Aorta (tissue), 5 donors: ENCODE measurements around the gene PPP1R7. TPM values are rescaled to one million over a fixed set of nuclear protein-coding genes. Genes with fewer than 3 reads are reported as not detected.
A peak's percentile ranks its signal among the peaks of the same experiment; 100 is the strongest.
"Not testable (repeated sequence)": the region's sequence is repeated elsewhere in the genome, so short reads cannot be mapped to it uniquely, and the experiment has no call there.

Experiments
- ATAC-seq: fragments of 200-7000 bp; cut with Tn5 transposase; one replicate; pipeline ENCODE4 v1.9.1; 2022; ENCODE audit warnings: moderate library complexity; ENCODE audit not compliant: low FRiP score
- DNase-seq, 2 donors: peaks; one replicate each; pipeline ENCODE4 v3.0.0-alpha.2; 2020
- H3K27ac ChIP-seq, 2 donors: one replicate each; pipeline ENCODE4 v1.5.1; 2013; ENCODE audit warnings: low read length in 2 of 2, mild to moderate bottlenecking in 2 of 2, moderate library complexity in 2 of 2, control low read depth in 1 of 2, inconsistent platforms in 1 of 2, low read depth in 1 of 2
- H3K27me3 ChIP-seq, 2 donors: one replicate each; pipeline ENCODE4 v1.6.1; 2013; ENCODE audit warnings: control low read depth in 1 of 2, low read length in 1 of 2, mild to moderate bottlenecking in 1 of 2, moderate library complexity in 1 of 2; ENCODE audit not compliant: insufficient read depth in 2 of 2, control insufficient read depth in 1 of 2
- H3K36me3 ChIP-seq, 2 donors: one replicate each; pipeline ENCODE4 v1.6.1; 2013; ENCODE audit warnings: control low read depth in 1 of 2, low read length in 1 of 2, mild to moderate bottlenecking in 1 of 2; ENCODE audit not compliant: insufficient read depth in 2 of 2, control insufficient read depth in 1 of 2
- H3K4me1 ChIP-seq, 2 donors: one replicate each; pipeline ENCODE4 v1.6.1; 2013; ENCODE audit warnings: low read length in 2 of 2, control low read depth in 1 of 2, mild to moderate bottlenecking in 1 of 2, moderate library complexity in 1 of 2; ENCODE audit not compliant: insufficient read depth in 2 of 2, control insufficient read depth in 1 of 2
- H3K4me3 ChIP-seq, 2 donors: one replicate each; pipeline ENCODE4 v1.5.1; 2013; ENCODE audit warnings: low read length in 2 of 2, control low read depth in 1 of 2, mild to moderate bottlenecking in 1 of 2
- H3K9me3 ChIP-seq: one replicate; pipeline ENCODE4 v1.6.1; 2013; ENCODE audit warnings: mild to moderate bottlenecking, low read length; ENCODE audit not compliant: control insufficient read depth
- WGBS, 2 donors: extraction: QIAGEN DNeasy Blood & Tissue Kit; methylation state at CpG; one replicate each; pipeline ENCODE4 v1.1.7; 2013; 5-methylcytosine and 5-hydroxymethylcytosine counted together
- intact Hi-C, 2 donors: fragments of 100-400 bp; cut with DNase I; formaldehyde crosslinking; loops; one replicate each; pipeline versions ENCODE4 v1.14.2 to v1.15.0; 2022
- long read RNA-seq, 2 donors: library from polyadenylated mRNA; unstranded; transcript quantifications; one replicate each; pipeline ENCODE4 v2.0.0, GENCODE V29; 2020 to 2021
- polyA plus RNA-seq, 2 donors: library from polyadenylated mRNA; stranded (reverse); fragments of 200-250 nt; gene quantifications; one replicate each; pipeline ENCODE4 v1.2.3, GENCODE V29; 2013
- total RNA-seq, 2 donors: library from RNA; stranded (reverse); fragmentation: NEBNext Ultra II Directional; extraction: Animal tissue kit (Norgen Biotek cat#: 25700); gene quantifications; one replicate each; pipeline ENCODE4 v1.2.1, GENCODE V29; 2021
- donor health status: healthy with polysubstance abuse.
- donor health status: Bipolar disorder and iron deficiency.
- donor health status: DM: no; HTN: no; CAD: no.
- donor health status: DM: no; HTN: no; CAD: no.
- donor health status: DM: yes; HTN: yes; CAD: no.

Gene PPP1R7
- total RNA-seq (10 to 100 TPM; 41.1 to 46.1 TPM), polyA plus RNA-seq (10 to 100 TPM; 74.0 to 83.4 TPM)
- long read RNA-seq, donor 1, transcript PPP1R7-202 (9 exons, 1,954 nt) = minor isoform, 8 of 96 reads
- long read RNA-seq, donor 1, transcript PPP1R7-201 (10 exons, 2,386 nt) = major isoform, 55 of 96 reads
- long read RNA-seq, donor 1, transcript PPP1R7-206 (9 exons, 965 nt) = minor isoform, 12 of 96 reads
- long read RNA-seq, donor 1, partial matches to known transcripts = 10 of 96 reads
- long read RNA-seq, donor 1, other reads (novel, unspliced or antisense) = 9 of 96 reads
- long read RNA-seq, donor 2, transcript PPP1R7-201 (10 exons, 2,386 nt) = major isoform, 10 of 24 reads
- long read RNA-seq, donor 2, partial matches to known transcripts = 4 of 24 reads
- long read RNA-seq, donor 2, other reads (novel, unspliced or antisense) = 3 of 24 reads

GRCh38 chr2:241149925-241150659, at the start of gene PPP1R7:
Gene PPP1R7 (plus strand): TSS chr2:241150467. CDS start chr2:241150496, 29 bp downstream.
- intact Hi-C loops = loop anchor here in 1 of 2 donors (5.0 kb wide), 1 partner anchor 48 kb away; the partner anchor contains the start of gene MTERF4
- no peaks in the 10 kb centered on the region for H3K36me3 ChIP-seq
- H3K4me1 ChIP-seq = no peaks in the 10 kb centered on the region
- H3K9me3 ChIP-seq = no peaks in the 10 kb centered on the region
- ATAC-seq (peak; percentile 98), DNase-seq (peak; percentile 97 to 98)
- WGBS, 2 donors = 0 to 1% methylated on average over 65 to 73 of the region's 73 CpGs
- peak within 1 kb of the TSS in 1 of 2 donors; percentile 58 for H3K27ac ChIP-seq
- peak within 1 kb of the TSS; percentile 61 to 86 for H3K4me3 ChIP-seq
- no peaks in the 10 kb centered on the region for H3K27me3 ChIP-seq

GRCh38 chr2:241102239-241102803, 47.9 kb upstream of the PPP1R7 start, which contains the start of gene MTERF4:
Gene MTERF4 (minus strand): TSS chr2:241102287. CDS start chr2:241102273, 14 bp downstream.
- peak; percentile 96 for ATAC-seq
- Histone ChIP-seq H3K4me1 (peaks cover 0 to 3% of the 10 kb centered on the region in 2 donors), H3K27ac (peak within 1 kb of the TSS; percentile 1 to 94), H3K27me3 (no peaks in the 10 kb centered on the region), H3K9me3 (no peaks in the 10 kb centered on the region), H3K36me3 (peaks cover 2 to 3% of the 10 kb centered on the region in 2 donors), H3K4me3 (peak within 1 kb of the TSS; percentile 54 to 99)
- intact Hi-C loops = loop anchor here in 1 of 2 donors (5.0 kb wide), 1 partner anchor 45 kb away; the partner anchor contains the start of gene PASK
- peak; percentile 90 to 95 for DNase-seq
- 0 to 1% methylated on average over 56 of the region's 56 CpGs for WGBS, 2 donors

GRCh38 chr2:241103176-241103595, 47.1 kb upstream of the PPP1R7 start:
- DNase-seq (no peak), ATAC-seq (no peak)
- H3K27ac ChIP-seq = no peak overlapping the region
- peaks cover 0 to 3% of the 10 kb centered on the region in 2 donors for H3K4me1 ChIP-seq
- intact Hi-C loops = loop anchor here in 1 of 2 donors (5.0 kb wide), 1 partner anchor 44 kb away; the partner anchor contains the start of gene PASK
- H3K36me3 ChIP-seq = peaks cover 2 to 3% of the 10 kb centered on the region in 2 donors
- WGBS, 2 donors = 34 to 37% methylated on average over 5 of the region's 5 CpGs
- H3K9me3 ChIP-seq = no peaks in the 10 kb centered on the region
- H3K4me3 ChIP-seq = no peak overlapping the region
- no peaks in the 10 kb centered on the region for H3K27me3 ChIP-seq

GRCh38 chr2:241104611-241105010, 45.7 kb upstream of the PPP1R7 start:
- H3K4me3 ChIP-seq, H3K4me1 ChIP-seq, H3K36me3 ChIP-seq, ATAC-seq, H3K27me3 ChIP-seq, DNase-seq, H3K27ac ChIP-seq, H3K9me3 ChIP-seq: not testable (repeated sequence)
- intact Hi-C loops = loop anchor here in 1 of 2 donors (5.0 kb wide), 1 partner anchor 43 kb away; the partner anchor contains the start of gene PASK
- 95 to 96% methylated on average over 10 of the region's 10 CpGs for WGBS, 2 donors

GRCh38 chr2:241105641-241106040, 44.6 kb upstream of the PPP1R7 start:
- WGBS, 2 donors = 51 to 52% methylated on average over 3 of the region's 3 CpGs
- Histone ChIP-seq H3K4me3 (no peak overlapping the region), H3K27ac (no peak overlapping the region), H3K4me1 (peaks cover 0 to 3% of the 10 kb centered on the region in 2 donors), H3K9me3 (no peaks in the 10 kb centered on the region), H3K27me3 (no peaks in the 10 kb centered on the region), H3K36me3 (no peaks in the 10 kb centered on the region)
- ATAC-seq = no peak
- no peak for DNase-seq
- intact Hi-C loops = no loop called here

GRCh38 chr2:241107031-241107783, 43.1 kb upstream of the PPP1R7 start:
- WGBS, 2 donors = 91 to 97% methylated on average over 9 of the region's 9 CpGs
- H3K27ac ChIP-seq = no peak overlapping the region
- H3K4me1 ChIP-seq = no peaks in the 10 kb centered on the region
- intact Hi-C loops = no loop called here
- H3K9me3 ChIP-seq = no peaks in the 10 kb centered on the region
- DNase-seq (no peak), ATAC-seq (no peak)
- no peaks in the 10 kb centered on the region for H3K36me3 ChIP-seq
- no peak overlapping the region for H3K4me3 ChIP-seq
- no peaks in the 10 kb centered on the region for H3K27me3 ChIP-seq

- H3K27me3 ChIP-seq = no peaks in the 10 kb centered on the region
- H3K4me1 ChIP-seq = no peaks in the 10 kb centered on the region
- intact Hi-C loops = no loop called here
- H3K4me3 ChIP-seq = no peak overlapping the region
- 90 to 92% methylated on average over 34 to 35 of the region's 35 CpGs for WGBS, 2 donors
- ATAC-seq (no peak), DNase-seq (no peak)
- no peaks in the 10 kb centered on the region for H3K9me3 ChIP-seq
- H3K27ac ChIP-seq = no peak overlapping the region
- no peaks in the 10 kb centered on the region for H3K36me3 ChIP-seq
These were observed 41.7 kb upstream of the PPP1R7 start for GRCh38 chr2:241108271-241109209.
